ENCODE results near the gene GDA. TPM values are rescaled to one million over a fixed set of nuclear protein-coding genes. Genes with fewer than 3 reads are reported as not detected.
A peak's percentile ranks its signal among the peaks of the same experiment; 100 is the strongest.

GDA gene
- total and polyA plus RNA-seq, 9 donors, result 0.16 to 6.1 (median 0.25) TPM

- WGBS (ENCODE audit: insufficient coverage), result no CpG with 5 or more reads among the region's 5 CpGs
- Histone ChIP-seq H3K4me3 (ENCODE audit: low read length) (no peak overlapping the region), H3K36me3 (ENCODE audit: control insufficient read depth, insufficient read depth, low read length) (no peaks in the 10 kb centered on the region), H3K27me3 (ENCODE audit: control insufficient read depth, insufficient read depth, low read length) (no peaks in the 10 kb centered on the region), H3K4me1 (ENCODE audit: control insufficient read depth, insufficient read depth, low read length) (no peaks in the 10 kb centered on the region), H3K27ac (ENCODE audit: low read length) (no peak overlapping the region), H3K9me3 (replicated peaks; ENCODE audit: control insufficient read depth, low read depth, low read length) (no peaks in the 10 kb centered on the region)
- peak; percentile 77 for DNase-seq
These were observed 143.8 kb downstream of the GDA start for GRCh38 chr9:72292874-72293607.

GRCh38 chr9:72294936-72295335 is 145.7 kb downstream of the GDA start:
- no peaks in the 10 kb centered on the region for H3K36me3 ChIP-seq (ENCODE audit: control insufficient read depth, insufficient read depth, low read length)
- H3K9me3 ChIP-seq (replicated peaks; ENCODE audit: control insufficient read depth, low read depth, low read length), result no peaks in the 10 kb centered on the region
- DNase-seq, result no peak
- WGBS (ENCODE audit: insufficient coverage), result 88% methylated on average over 2 of the region's 7 CpGs
- no peaks in the 10 kb centered on the region for H3K27me3 ChIP-seq (ENCODE audit: control insufficient read depth, insufficient read depth, low read length)
- H3K4me1 ChIP-seq (ENCODE audit: control insufficient read depth, insufficient read depth, low read length), result no peaks in the 10 kb centered on the region
- no peak overlapping the region for H3K4me3 ChIP-seq (ENCODE audit: low read length)
- no peak overlapping the region for H3K27ac ChIP-seq (ENCODE audit: low read length)

GRCh38 chr9:72297516-72297915 is 148.3 kb downstream of the GDA start:
- Histone ChIP-seq H3K4me3 (ENCODE audit: low read length) (no peak overlapping the region), H3K27ac (ENCODE audit: low read length) (no peak overlapping the region), H3K36me3 (ENCODE audit: control insufficient read depth, insufficient read depth, low read length) (no peaks in the 10 kb centered on the region), H3K4me1 (ENCODE audit: control insufficient read depth, insufficient read depth, low read length) (no peaks in the 10 kb centered on the region), H3K9me3 (replicated peaks; ENCODE audit: control insufficient read depth, low read depth, low read length) (no peaks in the 10 kb centered on the region), H3K27me3 (ENCODE audit: control insufficient read depth, insufficient read depth, low read length) (no peaks in the 10 kb centered on the region)
- no peak for DNase-seq
- 68% methylated on average over 2 of the region's 3 CpGs for WGBS (ENCODE audit: insufficient coverage)

GRCh38 chr9:72299017-72299603 is 149.9 kb downstream of the GDA start:
- Histone ChIP-seq H3K27ac (ENCODE audit: low read length) (no peak overlapping the region), H3K27me3 (ENCODE audit: control insufficient read depth, insufficient read depth, low read length) (no peaks in the 10 kb centered on the region), H3K36me3 (ENCODE audit: control insufficient read depth, insufficient read depth, low read length) (no peaks in the 10 kb centered on the region), H3K4me1 (ENCODE audit: control insufficient read depth, insufficient read depth, low read length) (no peaks in the 10 kb centered on the region), H3K9me3 (replicated peaks; ENCODE audit: control insufficient read depth, low read depth, low read length) (no peaks in the 10 kb centered on the region), H3K4me3 (ENCODE audit: low read length) (no peak overlapping the region)
- WGBS (ENCODE audit: insufficient coverage), result 90% methylated on average over 5 of the region's 8 CpGs
- no peak for DNase-seq

- no peak overlapping the region for H3K27ac ChIP-seq (ENCODE audit: low read length)
- WGBS (ENCODE audit: insufficient coverage), result no CpG with 5 or more reads among the region's 4 CpGs
- peaks cover 12% of the 10 kb centered on the region for H3K4me1 ChIP-seq (ENCODE audit: control insufficient read depth, insufficient read depth, low read length)
- no peaks in the 10 kb centered on the region for H3K9me3 ChIP-seq (replicated peaks; ENCODE audit: control insufficient read depth, low read depth, low read length)
- no peaks in the 10 kb centered on the region for H3K27me3 ChIP-seq (ENCODE audit: control insufficient read depth, insufficient read depth, low read length)
- DNase-seq, result no peak
- no peaks in the 10 kb centered on the region for H3K36me3 ChIP-seq (ENCODE audit: control insufficient read depth, insufficient read depth, low read length)
- no peak overlapping the region for H3K4me3 ChIP-seq (ENCODE audit: low read length)
These were observed 151.6 kb downstream of the GDA start for GRCh38 chr9:72300873-72301272.

Other genes with a start within 250 kb of the GDA start
- gene ABHD17B, start 238.2 kb upstream of the GDA start, total RNA-seq, result 28.7 TPM
- gene ABHD17B, start 238.2 kb upstream of the GDA start, polyA plus RNA-seq (ENCODE audit: insufficient read depth in 1 of 8, insufficient read length in 8 of 8, low replicate concordance in 1 of 8), result 10 to 100 TPM; 23.7 to 32.3 (median 26.1) TPM
- gene C9orf85, start 237.8 kb upstream of the GDA start, total RNA-seq, result 25.0 TPM
- 10 to 100 TPM; 19.5 to 24.1 (median 20.8) TPM for gene C9orf85, start 237.8 kb upstream of the GDA start, polyA plus RNA-seq (ENCODE audit: insufficient read depth in 1 of 8, insufficient read length in 8 of 8, low replicate concordance in 1 of 8)
- gene C9orf57, start 88.8 kb upstream of the GDA start, total RNA-seq, result not detected
- not detected for gene C9orf57, start 88.8 kb upstream of the GDA start, polyA plus RNA-seq (ENCODE audit: insufficient read depth in 1 of 8, insufficient read length in 8 of 8, low replicate concordance in 1 of 8)
- 83.3 TPM for gene ZFAND5, start 215.8 kb downstream of the GDA start, total RNA-seq
- gene ZFAND5, start 215.8 kb downstream of the GDA start, polyA plus RNA-seq (ENCODE audit: insufficient read depth in 1 of 8, insufficient read length in 8 of 8, low replicate concordance in 1 of 8), result 100 to 1,000 TPM; 119 to 146 (median 132) TPM

Measured in muscle of leg (tissue), 11 donors.